NT2/D1 (cell line): Measurements from ENCODE around the gene ANKRD13B.

Experiments
- SUZ12 ChIP-seq: IDR thresholded peaks from 2 replicates; pipeline ENCODE4 v1.6.1; 2011; ENCODE audit not compliant: insufficient read length, insufficient read depth; ENCODE audit errors: extremely low read depth
- YY1 ChIP-seq: IDR thresholded peaks from 2 replicates; pipeline ENCODE4 v1.6.1; 2011; ENCODE audit not compliant: insufficient read length, insufficient read depth
- ZNF274 ChIP-seq: IDR thresholded peaks from 2 replicates; pipeline ENCODE4 v1.6.1; 2011; ENCODE audit warnings: mild to moderate bottlenecking, low read depth, low read length

GRCh38 chr17:29560316-29560715 is 32.6 kb upstream of the ANKRD13B start:
- TF ChIP-seq YY1: no peak
- no peak for TF ChIP-seq ZNF274
- no peak for TF ChIP-seq SUZ12
